GM19239 (cell line): ENCODE measurements around the gene IFT122.
"Not testable (repeated sequence)": the region's sequence is repeated elsewhere in the genome, so short reads cannot be mapped to it uniquely, and the experiment has no call there.

ENCODE experiments used
- DNase-seq: peaks from one replicate; pipeline ENCODE4 v3.0.0; 2011; ENCODE audit warnings: low spot score; ENCODE audit not compliant: insufficient read length
- FAIRE-seq: peaks from 2 replicates; lab custom pipeline; 2011; peaks lifted over from hg19 to GRCh38; lab: Jason Lieb, UNC

IFT122 gene

GRCh38 chr3:129491794-129492193 lies 51.8 kb downstream of the IFT122 start:
- no peak for FAIRE-seq
- DNase-seq: no peak

- no peak for DNase-seq
- FAIRE-seq: no peak
Observed at GRCh38 chr3:129492691-129493090, 52.7 kb downstream of the IFT122 start.

GRCh38 chr3:129493206-129493605 lies 53.2 kb downstream of the IFT122 start:
- FAIRE-seq: no peak
- DNase-seq: no peak

GRCh38 chr3:129494499-129494898 lies 54.5 kb downstream of the IFT122 start:
- not testable (repeated sequence) for FAIRE-seq, DNase-seq

DNA sequence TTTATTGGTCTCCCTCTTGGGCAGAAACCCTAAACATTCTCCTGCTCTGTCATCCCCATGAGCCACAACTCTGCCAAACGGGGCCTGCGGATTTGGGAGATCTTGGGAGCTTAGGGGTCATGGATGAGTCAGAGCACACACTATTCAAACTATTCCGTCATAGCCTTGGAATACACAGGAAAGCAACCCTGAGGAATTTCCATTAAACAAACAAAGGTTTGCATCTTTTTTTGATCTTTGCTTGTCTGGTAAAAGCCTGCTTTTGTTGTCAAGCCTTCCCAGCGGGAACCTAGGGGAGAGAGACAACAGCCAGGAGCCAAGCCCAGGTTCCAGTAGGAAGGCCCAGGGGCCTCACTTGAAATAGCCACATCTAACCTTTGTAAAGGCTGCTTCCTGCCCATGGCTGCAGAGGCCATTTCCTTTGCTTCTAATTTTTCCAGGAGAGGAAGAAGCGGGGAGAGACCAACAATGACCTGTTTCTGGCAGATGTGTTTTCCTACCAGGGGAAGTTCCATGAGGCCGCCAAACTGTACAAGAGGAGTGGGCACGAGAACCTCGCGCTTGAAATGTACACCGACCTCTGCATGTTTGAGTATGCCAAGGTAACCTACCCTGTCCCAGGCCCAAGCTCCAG lies 55.1 kb downstream of the IFT122 start:
- not testable (repeated sequence) for FAIRE-seq, DNase-seq

GRCh38 chr3:129497876-129498275 lies 57.9 kb downstream of the IFT122 start:
- not testable (repeated sequence) for FAIRE-seq

GRCh38 chr3:129498603-129499488 lies 58.8 kb downstream of the IFT122 start:
- FAIRE-seq: not testable (repeated sequence)

More at GRCh38 chr3:129497876-129498275, 57.9 kb downstream of the IFT122 start:
- DNase-seq: not testable (repeated sequence)

GRCh38 chr3:129499604-129500333 lies 59.7 kb downstream of the IFT122 start:
- DNase-seq, FAIRE-seq: not testable (repeated sequence)

More at GRCh38 chr3:129498603-129499488, 58.8 kb downstream of the IFT122 start:
- DNase-seq: not testable (repeated sequence)

DNA sequence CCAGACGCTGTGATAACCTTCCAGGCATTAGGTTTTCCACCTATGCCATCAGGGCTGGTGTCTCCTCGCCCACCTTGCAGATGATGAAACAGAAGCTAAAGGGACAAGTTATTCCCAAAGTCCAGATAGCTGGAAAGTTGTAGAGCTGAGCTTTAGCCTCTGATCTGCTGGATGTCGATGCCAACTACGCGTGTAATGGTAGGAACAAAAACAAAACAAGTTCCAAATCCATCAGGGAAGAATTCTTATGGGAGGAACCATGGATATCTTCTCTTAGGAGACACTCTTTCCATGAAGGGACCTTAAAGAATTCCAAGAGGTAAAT lies 60.3 kb downstream of the IFT122 start:
- no peak for DNase-seq
- no peak for FAIRE-seq

GRCh38 chr3:129501630-129502029 lies 61.6 kb downstream of the IFT122 start:
- FAIRE-seq (no peak), DNase-seq (no peak)

- FAIRE-seq (no peak), DNase-seq (no peak)
Observed at GRCh38 chr3:129502641-129503408, 62.8 kb downstream of the IFT122 start.

- DNase-seq (no peak), FAIRE-seq (no peak)
Observed at GRCh38 chr3:129503471-129504291, 63.7 kb downstream of the IFT122 start.

- FAIRE-seq: no peak
- no peak for DNase-seq
Observed at GRCh38 chr3:129504471-129505100, 64.6 kb downstream of the IFT122 start.

- DNase-seq: no peak
- no peak for FAIRE-seq
Observed at GRCh38 chr3:129505341-129505740, 65.3 kb downstream of the IFT122 start.

DNA sequence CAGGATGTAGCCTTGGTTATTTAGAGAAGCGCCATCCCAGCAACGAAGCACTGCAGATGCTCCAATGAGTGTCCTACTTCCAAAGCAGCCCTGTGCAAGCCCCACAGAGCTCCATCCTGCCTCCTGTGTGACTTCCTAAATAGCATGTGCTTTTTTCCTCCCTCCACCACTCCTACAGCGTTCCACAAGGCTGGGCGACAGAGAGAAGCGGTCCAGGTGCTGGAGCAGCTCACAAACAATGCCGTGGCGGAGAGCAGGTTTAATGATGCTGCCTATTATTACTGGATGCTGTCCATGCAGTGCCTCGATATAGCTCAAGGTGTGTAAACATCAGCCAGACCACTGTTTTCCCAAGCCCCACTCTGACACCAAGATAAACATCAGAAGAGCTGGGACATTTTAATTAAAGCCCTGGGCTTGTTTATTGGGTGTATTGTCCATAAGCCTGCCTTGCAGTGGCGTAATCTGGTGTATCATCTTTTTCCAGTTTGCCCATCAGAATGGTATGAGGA lies 66.3 kb downstream of the IFT122 start:
- DNase-seq: no peak
- FAIRE-seq: no peak

GRCh38 chr3:129507181-129507831 lies 67.3 kb downstream of the IFT122 start:
- no peak for FAIRE-seq
- no peak for DNase-seq

- DNase-seq: no peak
- FAIRE-seq: no peak
Observed at GRCh38 chr3:129512595-129512994, 72.6 kb downstream of the IFT122 start.

- FAIRE-seq (no peak), DNase-seq (no peak)
Observed at GRCh38 chr3:129513705-129514104, 73.7 kb downstream of the IFT122 start.
